Measurements from ENCODE around the gene HTR3C.

HTR3C gene

DNA sequence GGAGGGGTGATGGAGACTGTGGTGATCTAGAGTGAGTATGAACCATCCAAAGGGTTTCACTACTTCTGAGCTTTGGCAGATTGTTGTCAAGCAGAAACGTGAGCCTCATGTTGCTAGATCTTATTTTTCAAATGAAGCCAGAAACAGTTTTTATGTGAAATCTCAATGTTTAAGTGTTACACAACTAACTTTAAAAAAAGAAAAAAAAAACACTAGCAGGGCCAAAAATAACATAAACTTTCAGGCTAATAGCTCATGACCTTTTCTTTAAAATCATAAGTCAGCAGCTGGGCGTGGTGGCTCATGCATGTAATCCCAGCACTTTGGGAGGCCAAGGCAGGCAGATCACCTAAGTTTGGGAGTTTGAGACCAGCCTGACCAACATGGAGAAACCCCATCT, 23.4 kb upstream of the HTR3C start:
- H3K4me1 ChIP-seq (ENCODE audit: insufficient read depth, low read length, severe bottlenecking), result no peaks in the 10 kb centered on the region
- TF ChIP-seq EZH2 (IDR thresholded peaks at IDR 0.05; ENCODE audit: borderline replicate concordance, low read length), result no peak
- TF ChIP-seq, protein P1, sequence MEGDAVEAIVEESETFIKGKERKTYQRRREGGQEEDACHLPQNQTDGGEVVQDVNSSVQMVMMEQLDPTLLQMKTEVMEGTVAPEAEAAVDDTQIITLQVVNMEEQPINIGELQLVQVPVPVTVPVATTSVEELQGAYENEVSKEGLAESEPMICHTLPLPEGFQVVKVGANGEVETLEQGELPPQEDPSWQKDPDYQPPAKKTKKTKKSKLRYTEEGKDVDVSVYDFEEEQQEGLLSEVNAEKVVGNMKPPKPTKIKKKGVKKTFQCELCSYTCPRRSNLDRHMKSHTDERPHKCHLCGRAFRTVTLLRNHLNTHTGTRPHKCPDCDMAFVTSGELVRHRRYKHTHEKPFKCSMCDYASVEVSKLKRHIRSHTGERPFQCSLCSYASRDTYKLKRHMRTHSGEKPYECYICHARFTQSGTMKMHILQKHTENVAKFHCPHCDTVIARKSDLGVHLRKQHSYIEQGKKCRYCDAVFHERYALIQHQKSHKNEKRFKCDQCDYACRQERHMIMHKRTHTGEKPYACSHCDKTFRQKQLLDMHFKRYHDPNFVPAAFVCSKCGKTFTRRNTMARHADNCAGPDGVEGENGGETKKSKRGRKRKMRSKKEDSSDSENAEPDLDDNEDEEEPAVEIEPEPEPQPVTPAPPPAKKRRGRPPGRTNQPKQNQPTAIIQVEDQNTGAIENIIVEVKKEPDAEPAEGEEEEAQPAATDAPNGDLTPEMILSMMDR (IDR thresholded peaks at IDR 0.05; ENCODE audit: low read length), result no peak
- H3K36me3 ChIP-seq (ENCODE audit: insufficient read depth, low read length), result no peaks in the 10 kb centered on the region
- no peaks in the 10 kb centered on the region for H3F3A ChIP-seq (ENCODE audit: insufficient read depth, low read length)
- no peaks in the 10 kb centered on the region for H3K9me2 ChIP-seq (ENCODE audit: low read depth, low read length)
- H3K27me3 ChIP-seq (ENCODE audit: insufficient read depth, low read length), result no peaks in the 10 kb centered on the region; the same call in 1 of the 2 replicates
- no peak overlapping the region for H3K9ac ChIP-seq (ENCODE audit: low read length)
- no peak overlapping the region for H3K4me2 ChIP-seq (ENCODE audit: low read length)
- peaks cover 6% of the 10 kb centered on the region; the same call in 1 of the 2 replicates for H3K9me3 ChIP-seq (ENCODE audit: low read length)
- H3K4me3 ChIP-seq (ENCODE audit: low read depth, low read length, poor library complexity, severe bottlenecking), result no peak overlapping the region
- H4K20me1 ChIP-seq (ENCODE audit: insufficient read depth, low read length), result no peaks in the 10 kb centered on the region
- no peak overlapping the region for H2AFZ ChIP-seq (ENCODE audit: low read length)
- no peaks in the 10 kb centered on the region for H3K79me2 ChIP-seq (ENCODE audit: insufficient read depth, low read length)
- no peak overlapping the region for H3K27ac ChIP-seq (ENCODE audit: low read depth, low read length, poor library complexity, severe bottlenecking)

DNA sequence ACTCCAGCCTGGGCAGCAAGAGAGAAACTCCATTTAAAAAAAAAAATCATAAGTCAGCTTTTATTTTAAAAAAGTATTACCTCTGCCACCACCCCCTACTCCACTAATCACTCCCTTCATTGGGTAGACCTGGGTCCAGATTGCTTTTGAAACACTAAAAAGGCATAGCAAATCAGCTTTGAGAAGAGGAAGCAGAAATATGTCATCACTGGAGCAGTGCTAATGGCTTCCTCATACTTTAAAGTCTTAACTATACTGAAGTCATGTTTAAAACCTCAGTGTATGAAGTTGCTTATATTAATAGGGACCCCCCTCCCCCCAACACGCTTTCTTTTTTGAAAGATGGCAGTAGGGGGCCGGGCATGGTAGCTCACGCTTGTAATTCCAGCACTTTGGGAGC, 22.3 kb upstream of the HTR3C start:
- Histone ChIP-seq H3K9me2 (ENCODE audit: low read depth, low read length) (no peaks in the 10 kb centered on the region), H3K27ac (ENCODE audit: low read depth, low read length, poor library complexity, severe bottlenecking) (no peak overlapping the region), H2AFZ (ENCODE audit: low read length) (no peak overlapping the region), H3K36me3 (ENCODE audit: insufficient read depth, low read length) (no peaks in the 10 kb centered on the region), H3K4me1 (ENCODE audit: insufficient read depth, low read length, severe bottlenecking) (no peaks in the 10 kb centered on the region), H3K4me2 (ENCODE audit: low read length) (no peak overlapping the region), H3K27me3 (ENCODE audit: insufficient read depth, low read length) (no peaks in the 10 kb centered on the region; the same call in 1 of the 2 replicates), H3K9me3 (ENCODE audit: low read length) (peaks cover 2% of the 10 kb centered on the region; the same call in 1 of the 2 replicates), H3K9ac (ENCODE audit: low read length) (no peak overlapping the region), H3K4me3 (ENCODE audit: low read depth, low read length, poor library complexity, severe bottlenecking) (no peak overlapping the region), H3K79me2 (ENCODE audit: insufficient read depth, low read length) (no peaks in the 10 kb centered on the region), H4K20me1 (ENCODE audit: insufficient read depth, low read length) (no peaks in the 10 kb centered on the region), H3F3A (ENCODE audit: insufficient read depth, low read length) (no peaks in the 10 kb centered on the region)
- TF ChIP-seq, protein P1 (IDR thresholded peaks at IDR 0.05; ENCODE audit: low read length), result no peak
- TF ChIP-seq EZH2 (IDR thresholded peaks at IDR 0.05; ENCODE audit: borderline replicate concordance, low read length), result no peak

DNA sequence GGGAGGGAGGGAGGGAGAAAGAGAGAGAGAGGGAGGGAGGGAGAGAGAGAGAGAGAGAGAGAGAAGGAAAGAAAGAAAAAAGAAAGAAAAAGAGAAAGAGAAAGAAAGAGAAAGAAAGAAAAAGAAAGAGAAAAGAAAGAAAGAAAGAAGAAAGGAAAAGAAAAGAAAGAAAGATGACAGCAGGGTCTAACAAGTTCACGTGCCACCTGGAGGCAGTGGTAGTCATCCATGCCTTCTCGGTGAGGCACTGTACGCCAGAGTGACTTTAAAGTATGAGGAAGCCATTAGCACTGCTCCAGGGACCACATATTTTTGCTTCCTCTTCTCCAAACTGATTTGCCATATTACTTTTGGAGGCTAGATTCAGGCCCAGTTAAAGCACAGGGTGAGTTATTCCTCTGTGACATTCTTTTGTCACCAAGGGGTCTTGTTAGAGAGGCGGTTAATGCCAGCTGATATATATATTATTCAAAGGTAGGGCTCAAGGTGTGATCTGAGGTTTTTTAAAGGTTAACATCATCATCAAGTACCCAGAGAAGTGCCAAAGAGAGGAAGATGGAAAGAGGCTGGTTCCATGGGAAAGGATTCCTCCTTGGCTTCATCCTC, 21.6 kb upstream of the HTR3C start, which contains the start of gene HTR3D:
HTR3D (plus strand) TSS at position 556 of the 606 bp plus-strand sequence; CDS start at position 556, 0 bp downstream.
- H2AFZ ChIP-seq (ENCODE audit: low read length), result no peak within 1 kb of the TSS
- no peak within 1 kb of the TSS for H3K9ac ChIP-seq (ENCODE audit: low read length)
- no peaks in the 10 kb centered on the region for H3K4me1 ChIP-seq (ENCODE audit: insufficient read depth, low read length, severe bottlenecking)
- H4K20me1 ChIP-seq (ENCODE audit: insufficient read depth, low read length), result no peaks in the 10 kb centered on the region
- H3K4me3 ChIP-seq (ENCODE audit: low read depth, low read length, poor library complexity, severe bottlenecking), result no peak within 1 kb of the TSS
- no peak within 1 kb of the TSS for H3K27ac ChIP-seq (ENCODE audit: low read depth, low read length, poor library complexity, severe bottlenecking)
- H3F3A ChIP-seq (ENCODE audit: insufficient read depth, low read length), result no peaks in the 10 kb centered on the region
- TF ChIP-seq, protein P1 (IDR thresholded peaks at IDR 0.05; ENCODE audit: low read length), result no peak
- TF ChIP-seq EZH2 (IDR thresholded peaks at IDR 0.05; ENCODE audit: borderline replicate concordance, low read length), result no peak
- H3K9me2 ChIP-seq (ENCODE audit: low read depth, low read length), result no peaks in the 10 kb centered on the region
- no peaks in the 10 kb centered on the region for H3K36me3 ChIP-seq (ENCODE audit: insufficient read depth, low read length)
- no peak within 1 kb of the TSS for H3K4me2 ChIP-seq (ENCODE audit: low read length)
- no peaks in the 10 kb centered on the region for H3K79me2 ChIP-seq (ENCODE audit: insufficient read depth, low read length)
- no peaks in the 10 kb centered on the region; the same call in 1 of the 2 replicates for H3K27me3 ChIP-seq (ENCODE audit: insufficient read depth, low read length)
- H3K9me3 ChIP-seq (ENCODE audit: low read length), result no peaks in the 10 kb centered on the region

All from OCI-LY1 (cell line).